Renal cortical epithelial cell (primary cell): ENCODE data around the gene NRBF2. TPM values are rescaled to one million over a fixed set of nuclear protein-coding genes. Genes with fewer than 3 reads are reported as not detected.

Experiments used
- DNase-seq: peaks from one replicate; pipeline ENCODE4 v3.0.0-alpha.2; 2011; ENCODE audit warnings: low read depth
- total RNA-seq: library from RNA; depleted of rRNA; stranded (reverse); fragments of >200 nt; gene quantifications from 2 replicates; pipeline ENCODE4 v1.2.3, GENCODE V29; 2014

NRBF2 gene
- total RNA-seq, 1 donor from 2014 or later, result 33.9 TPM

DNA sequence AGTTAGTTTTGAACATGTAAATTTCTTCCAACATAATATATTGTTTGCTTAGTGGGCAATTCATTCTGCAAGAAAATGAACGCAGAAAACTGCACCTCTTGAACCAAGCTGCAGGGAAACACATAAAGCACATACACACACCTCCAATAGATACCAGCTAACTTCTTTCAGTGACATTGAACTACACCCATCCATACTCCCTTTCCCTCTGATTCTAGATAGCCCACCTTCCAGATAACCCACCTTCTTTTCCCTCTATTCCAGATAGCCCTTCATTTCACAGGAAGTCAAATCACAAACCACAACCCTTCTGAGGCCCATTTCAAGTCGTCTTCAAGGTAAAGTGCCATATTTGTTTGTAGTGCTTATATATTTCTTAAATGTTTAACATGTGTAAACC lies 28.5 kb downstream of the NRBF2 start:
- DNase-seq, result no peak

- no peak for DNase-seq
These were observed 31.1 kb downstream of the NRBF2 start for GRCh38 chr10:63164166-63164623.

GRCh38 chr10:63165249-63165648 lies 32.1 kb downstream of the NRBF2 start:
- DNase-seq, result no peak

DNA sequence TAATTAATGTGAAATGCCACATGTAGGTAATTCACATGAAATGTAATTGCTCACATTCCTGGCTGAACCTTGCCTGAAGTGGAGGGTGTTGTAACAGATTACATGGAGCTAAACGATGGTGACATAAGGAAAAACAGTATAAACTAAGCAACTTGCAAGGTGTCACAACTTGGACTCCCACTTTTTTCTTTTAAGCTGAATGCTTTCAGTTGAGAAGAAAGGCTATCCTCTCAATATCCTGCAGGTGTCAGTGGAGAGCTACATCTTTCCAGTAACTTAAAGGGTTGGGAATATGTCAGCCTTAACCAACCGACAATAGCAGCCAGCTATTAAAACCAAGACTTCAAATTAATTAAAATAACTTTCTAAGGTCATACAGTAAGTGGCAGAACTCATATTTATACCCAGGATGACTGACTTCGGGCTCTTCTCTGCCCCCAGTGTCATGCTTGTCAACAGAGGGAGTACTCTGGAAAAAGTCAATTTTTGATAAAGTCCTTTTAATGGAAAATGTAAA lies 33.7 kb downstream of the NRBF2 start:
- DNase-seq, result peak; percentile 86

- no peak for DNase-seq
These were observed 35.8 kb downstream of the NRBF2 start for GRCh38 chr10:63168821-63169462.

DNA sequence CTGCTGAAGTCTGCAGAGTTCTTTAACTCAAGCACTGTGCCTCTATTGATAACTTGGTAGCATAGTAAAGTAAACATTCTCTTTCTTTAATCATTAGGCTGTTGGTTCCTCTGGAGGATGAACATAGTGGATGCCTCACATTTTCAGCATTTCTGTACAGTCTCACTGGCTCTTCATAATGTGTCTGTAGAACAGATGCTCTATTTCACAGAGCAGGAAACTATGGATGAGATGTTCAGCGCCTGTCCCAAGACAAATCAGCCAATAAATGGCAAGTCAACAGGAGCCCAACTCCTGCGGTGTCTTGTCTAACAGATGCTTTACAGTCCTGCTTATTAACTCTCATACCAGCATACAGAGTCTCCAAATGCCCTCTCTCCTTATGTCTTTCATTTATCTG lies 36.5 kb downstream of the NRBF2 start:
- no peak for DNase-seq

DNA sequence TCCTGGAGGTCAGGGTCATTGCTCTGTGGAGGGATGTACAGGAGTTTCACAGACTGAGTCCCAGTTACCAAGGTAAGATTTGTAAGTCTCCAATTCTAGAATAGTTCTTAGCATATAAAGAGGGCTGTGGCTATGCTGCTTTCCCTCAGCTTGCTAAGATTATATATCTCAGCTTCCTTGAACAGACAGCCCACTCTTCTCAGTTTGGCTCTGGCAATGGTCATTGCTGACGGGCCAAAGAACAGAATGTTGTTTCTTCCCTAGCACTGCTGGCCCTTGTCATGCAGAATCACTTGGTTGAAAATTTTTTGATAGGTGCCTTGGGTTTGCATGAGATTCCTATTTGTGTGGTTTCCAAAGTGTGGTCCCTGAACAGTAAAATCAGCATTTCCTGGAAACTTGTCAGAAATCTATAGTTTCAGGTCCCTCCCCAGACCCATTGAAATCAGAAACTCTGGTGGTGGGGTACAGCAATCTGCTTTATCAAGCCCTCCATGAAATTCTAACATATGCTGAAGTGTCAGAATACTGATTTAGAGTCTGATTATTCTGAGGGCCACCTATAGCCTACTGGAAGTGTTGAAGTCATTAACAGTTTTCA lies 38.2 kb downstream of the NRBF2 start:
- DNase-seq, result no peak

DNA sequence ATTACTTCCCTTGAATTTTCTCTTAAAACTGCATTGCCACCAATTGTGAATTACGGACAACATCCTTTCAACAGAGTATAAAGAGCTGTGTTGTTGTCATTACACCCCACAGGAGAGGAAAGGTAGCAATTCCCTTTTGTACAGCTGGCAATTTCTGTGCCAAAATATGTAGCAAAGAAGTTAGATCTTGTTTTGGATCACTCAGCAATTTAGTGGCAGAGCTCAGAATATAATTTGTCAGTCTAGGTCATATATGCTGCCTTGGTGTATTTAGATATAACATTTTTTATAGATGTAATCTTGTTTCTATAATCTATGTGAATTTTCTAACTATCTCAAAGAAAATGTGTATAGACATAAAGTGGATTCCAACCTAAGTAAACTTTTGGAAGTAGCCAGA lies 38.8 kb downstream of the NRBF2 start:
- no peak for DNase-seq

GRCh38 chr10:63173468-63174232 lies 40.5 kb downstream of the NRBF2 start:
- no peak for DNase-seq

DNA sequence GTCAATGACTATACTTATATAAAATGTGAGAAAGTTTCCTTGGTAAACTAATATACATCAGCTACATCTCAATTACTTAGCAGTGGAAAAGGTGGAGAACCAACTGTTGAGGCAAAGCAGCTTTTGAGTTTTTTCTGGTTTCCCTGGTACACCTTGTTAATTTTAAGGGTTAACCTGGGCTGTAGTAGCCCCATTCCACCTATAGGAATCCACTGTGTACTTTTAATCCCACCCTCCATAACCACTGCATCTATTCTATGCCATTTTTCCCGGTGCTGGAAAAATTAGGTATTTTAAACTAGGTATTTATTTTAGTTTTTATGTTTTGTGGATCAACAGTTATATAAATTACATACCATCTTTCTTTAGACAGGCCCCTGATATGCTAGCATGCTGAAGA lies 42.4 kb downstream of the NRBF2 start:
- no peak for DNase-seq

DNA sequence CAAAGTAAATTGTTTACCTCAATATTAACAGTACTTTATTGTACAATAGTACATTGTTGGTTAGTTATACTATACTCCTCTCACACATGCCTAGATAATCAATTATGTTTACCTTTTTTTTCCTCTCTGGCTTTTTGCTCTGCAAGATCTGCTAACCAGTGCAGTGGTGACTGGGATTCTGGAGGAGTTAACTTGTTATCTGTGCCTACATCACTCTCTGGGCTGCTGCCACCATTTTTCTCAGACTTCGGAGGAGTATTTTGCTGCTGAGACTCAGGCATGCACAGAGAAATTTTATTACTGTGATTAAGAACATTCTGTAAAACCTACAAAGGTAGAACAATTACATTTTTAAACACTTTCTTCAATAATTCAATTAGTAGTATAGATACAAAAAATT lies 59.7 kb downstream of the NRBF2 start:
- no peak for DNase-seq

DNA sequence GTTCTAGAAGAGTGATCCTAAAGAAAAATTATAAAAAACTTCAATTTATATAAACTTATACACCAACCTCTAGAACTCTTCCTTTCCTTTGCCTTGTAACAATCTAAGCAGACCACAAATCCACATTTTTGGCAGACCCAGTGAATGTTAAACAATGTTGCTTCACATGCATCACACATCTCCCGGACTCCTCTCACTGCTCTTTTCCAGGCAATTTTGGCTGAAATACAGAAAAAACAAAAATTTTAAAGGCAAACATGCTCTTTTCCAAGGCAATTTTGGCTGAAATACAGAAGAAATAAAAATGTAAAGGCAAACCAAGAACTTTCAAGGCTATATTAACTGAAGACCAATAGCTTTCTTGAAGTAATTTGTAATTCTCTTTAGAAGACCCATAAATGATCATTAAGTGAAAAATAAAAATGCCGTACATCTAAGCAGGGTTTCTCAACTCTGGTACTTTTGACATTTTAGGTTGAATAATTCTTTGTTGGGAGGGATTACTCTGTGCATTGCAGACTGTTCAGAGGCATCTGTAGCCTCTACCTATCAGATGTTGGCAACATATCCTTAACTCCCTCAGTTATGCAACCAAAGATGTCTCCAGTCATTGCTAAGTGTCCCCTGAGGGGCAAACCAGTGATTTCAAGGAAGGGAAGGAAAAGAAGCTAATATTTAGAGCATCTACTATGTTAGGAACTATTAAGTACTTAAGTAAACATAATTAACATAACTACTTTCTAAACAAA lies 64.4 kb downstream of the NRBF2 start:
- no peak for DNase-seq

DNA sequence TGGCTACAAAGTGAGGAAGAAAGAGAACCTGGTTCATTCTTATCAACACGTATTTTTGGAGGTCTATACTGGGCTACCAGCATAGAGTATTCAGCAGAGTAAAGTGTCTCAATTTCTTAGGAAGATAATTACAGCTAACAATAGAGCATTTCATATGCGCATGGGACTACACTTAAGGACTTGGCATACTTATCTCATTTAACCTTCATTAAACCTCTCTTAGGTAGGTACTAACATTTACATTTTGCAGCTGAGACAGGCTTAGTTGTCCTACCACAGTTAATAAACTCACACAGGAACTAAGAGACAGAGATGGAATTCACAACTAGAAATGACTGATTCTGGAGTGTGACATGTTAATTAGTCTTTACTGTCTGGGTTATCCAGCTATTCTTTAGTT lies 66.6 kb downstream of the NRBF2 start:
- no peak for DNase-seq

DNA sequence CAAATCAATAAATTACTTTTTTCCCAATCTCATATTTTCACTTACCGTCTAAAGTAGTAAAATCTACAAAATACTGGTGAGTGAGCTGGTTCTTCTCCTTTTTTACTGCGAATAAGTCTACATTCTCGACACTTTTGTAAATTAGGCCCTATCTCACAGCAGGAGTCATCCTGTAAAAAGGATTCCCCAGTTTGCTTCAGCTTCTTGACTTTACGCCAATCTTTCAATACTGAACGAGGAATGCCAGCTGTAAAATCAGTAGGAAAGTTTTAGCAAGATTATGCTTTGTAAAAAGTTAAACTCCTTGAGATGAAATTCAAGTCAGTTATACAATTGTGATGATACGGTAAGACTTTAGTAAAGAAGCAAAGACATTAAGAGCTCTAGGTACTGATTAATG lies 67.3 kb downstream of the NRBF2 start:
- no peak for DNase-seq

GRCh38 chr10:63201118-63201517 lies 68.0 kb downstream of the NRBF2 start:
- DNase-seq, result no peak
